ENCODE measurements around the gene CCNY.

GRCh38 chr10:35443858-35444257 lies 107.5 kb downstream of the CCNY start:
- TF ChIP-seq ZNF274 (IDR thresholded peaks at IDR 0.05; ENCODE audit: low read depth, low read length) (no peak), SUZ12 (IDR thresholded peaks at IDR 0.05; ENCODE audit: extremely low read depth, insufficient read depth, insufficient read length) (no peak), YY1 (IDR thresholded peaks at IDR 0.05; ENCODE audit: insufficient read depth, insufficient read length) (no peak)
